Mucosa of descending colon (tissue), 3 donors: ENCODE measurements around the gene ABCA3. TPM values are rescaled to one million over a fixed set of nuclear protein-coding genes. Genes with fewer than 3 reads are reported as not detected.

Source experiments
- ATAC-seq: fragments of 200-7000 bp; cut with Tn5 transposase; one replicate; pipeline ENCODE4 v1.9.1; 2020; ENCODE audit warnings: mild to moderate bottlenecking, moderate library complexity
- DNase-seq, 3 donors: peaks; one replicate each; pipeline ENCODE4 v3.0.0-alpha.2; 2020
- H3K36me3 ChIP-seq: fragments of 200-600 bp; one replicate; pipeline ENCODE4 v1.8.0; 2021; ENCODE audit warnings: low read depth, mild to moderate bottlenecking
- H3K4me1 ChIP-seq: fragments of 200-600 bp; one replicate; pipeline ENCODE4 v1.8.0; 2021; ENCODE audit warnings: low read depth, mild to moderate bottlenecking
- H3K4me3 ChIP-seq: fragments of 200-600 bp; one replicate; pipeline ENCODE4 v1.8.0; 2021; ENCODE audit warnings: mild to moderate bottlenecking
- H3K9me3 ChIP-seq: fragments of 200-600 bp; one replicate; pipeline ENCODE4 v1.8.0; 2021; ENCODE audit warnings: mild to moderate bottlenecking
- CTCF ChIP-seq: fragments of 200-600 bp; IDR thresholded peaks from one replicate; pipeline ENCODE4 v1.8.0; 2022; ENCODE audit warnings: antibody characterized with exemption, mild to moderate bottlenecking
- intact Hi-C, 2 donors: fragments of 100-400 bp; cut with DNase I in 1 of 2; cut with micrococcal nuclease in 1 of 2; formaldehyde crosslinking; loops; one replicate each; pipeline versions ENCODE4 v1.11.0 to v1.11.1; 2022; cut with DNase I, micrococcal nuclease
- microRNA-seq: library from miRNA; unstranded; fragments of <30 nt; microRNA quantifications from one replicate; pipeline ENCODE4, GENCODE V29; 2019
- total RNA-seq, 3 donors: library from RNA; stranded (reverse); fragmentation: NEBNext Ultra II Directional in 2 of 3; extraction: Animal tissue kit (Norgen Biotek cat#: 25700) in 2 of 3; gene quantifications; one replicate each; pipeline versions ENCODE4 v1.2.1 to v1.2.4, GENCODE V29; 2021 to 2023
- donor health status: DM: no; HTN: no; CAD: no; lungs with moderate emphysema.
- donor health status: DM: no; HTN: no; CAD: no.
- donor health status: DM: no; HTN: yes; CAD: no.

Gene ABCA3
- total RNA-seq, 3 donors from 2014 or later = 3.0 to 13.5 (median 3.4) TPM

GRCh38 chr16:2226918-2227317 is 113.6 kb downstream of the ABCA3 start:
- intact Hi-C loops = no loop called here
- ATAC-seq (no peak), DNase-seq (no peak)
- H3K36me3 ChIP-seq = peaks cover 4% of the 10 kb centered on the region
- no peak overlapping the region for H3K4me3 ChIP-seq
- H3K9me3 ChIP-seq = no peaks in the 10 kb centered on the region
- no peak for TF ChIP-seq CTCF
- peaks cover 23% of the 10 kb centered on the region for H3K4me1 ChIP-seq

DNA sequence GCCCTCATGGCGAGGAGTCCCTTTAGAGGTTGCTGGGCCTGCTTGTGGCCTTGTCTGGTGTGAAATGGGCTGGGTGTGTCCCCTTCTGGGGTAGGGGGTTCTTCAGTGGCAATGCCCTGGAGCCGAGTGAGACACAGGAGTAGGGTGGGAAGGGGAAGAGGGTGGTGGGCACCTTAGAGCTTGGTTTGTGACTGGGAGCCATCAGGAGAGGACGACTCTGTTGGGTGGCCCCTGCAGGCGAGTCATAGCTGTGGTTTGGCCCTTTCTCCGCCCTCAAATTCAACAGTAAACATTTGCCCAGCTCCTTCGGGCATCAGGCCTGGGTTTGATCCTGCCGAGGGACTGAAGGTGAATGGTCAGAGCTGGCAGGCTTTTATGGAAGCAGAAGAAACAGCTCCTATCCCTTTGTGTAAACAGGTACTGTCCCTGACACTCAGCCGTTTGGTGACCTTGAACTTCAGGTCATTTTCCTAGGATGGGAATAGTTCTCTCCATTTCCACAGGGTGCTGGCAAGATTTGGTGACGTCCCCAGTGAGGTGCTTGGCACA is 114.2 kb downstream of the ABCA3 start:
- H3K9me3 ChIP-seq = no peaks in the 10 kb centered on the region
- no peak overlapping the region for H3K4me3 ChIP-seq
- DNase-seq (peak in 2 of 3 donors; percentile 49 to 57), ATAC-seq (no peak)
- no peak for TF ChIP-seq CTCF
- peaks cover 4% of the 10 kb centered on the region for H3K36me3 ChIP-seq
- intact Hi-C loops = no loop called here
- H3K4me1 ChIP-seq = peaks cover 23% of the 10 kb centered on the region

Small RNA genes within 50 kb of the gene (microRNA-seq; reads per million reads assigned to microRNA genes)
- not detected for gene MIR3677
- not detected for gene MIR4717

Other genes starting within 250 kb of the ABCA3 start
- 100 to 1,000 TPM in 1 of 3 donors, 10 to 100 TPM in 2; 63.9 to 233 (median 80.8) TPM for gene PKD1, start 204.8 kb downstream of the ABCA3 start, total RNA-seq
- gene RAB26, start 192.1 kb downstream of the ABCA3 start, total RNA-seq = 10 to 100 TPM in 2 of 3 donors, 1 to 10 TPM in 1; 3.8 to 28.3 (median 15.7) TPM
- gene TRAF7, start 184.9 kb downstream of the ABCA3 start, total RNA-seq = 100 to 1,000 TPM in 1 of 3 donors, 10 to 100 TPM in 2; 91.5 to 104 (median 94.0) TPM
- 1 to 10 TPM in 2 of 3 donors, under 1 TPM in 1; 0.06 to 1.5 (median 1.0) TPM for gene CASKIN1, start 144.1 kb downstream of the ABCA3 start, total RNA-seq
- 10 to 100 TPM; 25.5 to 30.9 (median 29.8) TPM for gene MLST8, start 135.3 kb downstream of the ABCA3 start, total RNA-seq
- 10 to 100 TPM in 2 of 3 donors, 1 to 10 TPM in 1; 8.4 to 12.3 (median 12.1) TPM for gene BRICD5, start 129.9 kb downstream of the ABCA3 start, total RNA-seq
- gene PGP, start 125.9 kb downstream of the ABCA3 start, total RNA-seq = 10 to 100 TPM; 15.5 to 19.7 (median 17.6) TPM
- gene E4F1, start 117.1 kb downstream of the ABCA3 start, total RNA-seq = 10 to 100 TPM; 23.5 to 28.3 (median 24.2) TPM
- gene DNASE1L2, start 104.3 kb downstream of the ABCA3 start, total RNA-seq = 1 to 10 TPM in 2 of 3 donors, under 1 TPM in 1; 0.87 to 1.9 (median 1.1) TPM
- gene ECI1, start 89.1 kb downstream of the ABCA3 start, total RNA-seq = 100 to 1,000 TPM in 1 of 3 donors, 10 to 100 TPM in 2; 88.5 to 129 (median 95.5) TPM
- gene RNPS1, start 72.6 kb downstream of the ABCA3 start, total RNA-seq = 100 to 1,000 TPM; 125 to 144 (median 125) TPM
- 10 to 100 TPM in 1 of 3 donors, 1 to 10 TPM in 2; 3.4 to 12.7 (median 3.7) TPM for gene CCNF, start 88.7 kb upstream of the ABCA3 start, total RNA-seq
- 1 to 10 TPM; 1.1 to 5.5 (median 2.8) TPM for gene TEDC2, start 119.4 kb upstream of the ABCA3 start, total RNA-seq
- gene NTN3, start 130.6 kb upstream of the ABCA3 start, total RNA-seq = under 1 TPM in 1 of 3 donors, not detected in 2; 0.44 TPM
- gene TBC1D24, start 134.4 kb upstream of the ABCA3 start, total RNA-seq = 10 to 100 TPM in 1 of 3 donors, 1 to 10 TPM in 2; 6.9 to 14.3 (median 8.5) TPM
- gene ATP6V0C, start 173.2 kb upstream of the ABCA3 start, total RNA-seq = 100 to 1,000 TPM; 171 to 261 (median 201) TPM
- gene AMDHD2, start 179.6 kb upstream of the ABCA3 start, total RNA-seq = 10 to 100 TPM; 33.6 to 51.2 (median 38.4) TPM
- gene CEMP1, start 190.7 kb upstream of the ABCA3 start, total RNA-seq = 1 to 10 TPM in 1 of 3 donors, under 1 TPM in 1, not detected in 1; 0.89 to 1.2 TPM
- gene PDPK1, start 197.3 kb upstream of the ABCA3 start, total RNA-seq = 10 to 100 TPM; 73.3 to 79.6 (median 79.3) TPM